ENCODE measurements around the gene TIMM10. TPM values are rescaled to one million over a fixed set of nuclear protein-coding genes. Genes with fewer than 3 reads are reported as not detected.

The TIMM10 gene
- 115 and 191 TPM in 2 replicates for total RNA-seq (2014; rRNA removed; shearing (Covaris generic))
- 61.0 and 91.2 TPM in 2 replicates for polyA plus RNA-seq (2015; cell fraction: cytosol; rRNA removed)
- 23.0 and 26.8 TPM in 2 replicates for polyA plus RNA-seq (2015; cell fraction: nucleus; rRNA removed)

DNA sequence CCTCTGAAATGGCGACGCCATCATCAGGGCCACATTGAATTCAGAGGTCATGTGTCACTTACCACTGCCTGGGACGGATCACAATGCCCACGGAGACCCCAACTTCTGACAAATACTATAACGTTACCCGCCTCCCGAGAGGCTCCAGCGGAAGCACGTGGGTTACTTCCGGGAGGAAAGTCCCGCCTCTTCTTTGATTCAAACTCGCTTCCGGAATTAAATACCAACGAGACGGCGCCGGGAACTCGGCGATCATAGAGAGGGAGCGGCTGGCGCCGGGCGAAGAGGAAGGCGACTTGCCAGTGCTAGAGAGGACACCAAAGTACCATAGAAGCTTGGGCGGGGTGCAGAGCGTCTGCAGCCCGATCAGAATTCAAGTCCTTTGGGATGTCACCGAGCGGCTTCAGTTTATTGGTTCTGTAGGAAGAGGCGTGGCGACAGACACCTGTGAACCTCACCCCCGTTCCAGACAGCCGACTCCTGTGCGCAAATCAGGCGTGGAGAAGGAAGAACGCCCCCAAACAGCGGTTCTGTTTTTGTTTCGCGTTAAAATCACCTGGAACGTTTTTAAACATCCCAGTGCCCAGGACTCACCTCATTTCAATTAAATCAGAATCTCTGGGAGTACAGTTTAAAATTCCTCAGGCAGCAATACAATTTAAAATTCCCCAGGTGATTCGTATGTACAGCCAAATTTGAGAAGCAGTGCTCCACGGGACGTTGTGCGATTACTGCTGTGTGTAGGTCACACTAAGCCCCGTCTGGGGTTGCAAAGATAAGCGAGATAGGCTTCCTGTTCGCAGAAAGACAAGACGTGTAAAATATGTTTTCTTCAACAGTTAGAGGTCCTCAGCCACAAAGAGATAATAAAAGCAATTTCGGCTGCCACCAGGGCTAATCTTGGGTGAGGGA is at the start of gene TIMM10:
TSS of gene TIMM10 (minus strand) at position 159 of the 912 bp plus-strand sequence. CDS start 565 bp downstream, outside the sequence.
- peak; percentile 99 for DNase-seq (ENCODE audit: low read depth)

DNA sequence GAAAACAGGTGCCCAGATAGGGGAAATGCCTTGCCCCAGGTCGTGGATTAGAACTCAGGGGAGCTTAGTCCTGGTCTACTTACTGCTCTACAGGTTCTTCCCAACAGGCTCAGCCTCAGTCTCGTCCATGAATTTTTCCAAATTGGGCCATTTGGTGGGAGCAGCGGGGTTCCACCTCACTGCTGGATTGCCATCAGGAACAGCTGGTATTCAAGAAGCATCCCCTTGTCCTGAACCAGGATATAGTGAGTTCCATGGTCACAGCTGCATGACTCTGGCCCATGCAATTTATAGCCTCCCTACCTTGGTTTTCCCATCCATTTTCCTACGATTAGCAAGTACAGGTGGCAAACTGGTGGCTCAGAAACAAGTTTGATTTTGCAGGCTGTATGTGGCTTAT is 43.5 kb upstream of the TIMM10 start:
- no peak for DNase-seq (ENCODE audit: low read depth)

GRCh38 chr11:57571606-57572005 is 41.1 kb upstream of the TIMM10 start:
- no peak for DNase-seq (ENCODE audit: low read depth)

DNA sequence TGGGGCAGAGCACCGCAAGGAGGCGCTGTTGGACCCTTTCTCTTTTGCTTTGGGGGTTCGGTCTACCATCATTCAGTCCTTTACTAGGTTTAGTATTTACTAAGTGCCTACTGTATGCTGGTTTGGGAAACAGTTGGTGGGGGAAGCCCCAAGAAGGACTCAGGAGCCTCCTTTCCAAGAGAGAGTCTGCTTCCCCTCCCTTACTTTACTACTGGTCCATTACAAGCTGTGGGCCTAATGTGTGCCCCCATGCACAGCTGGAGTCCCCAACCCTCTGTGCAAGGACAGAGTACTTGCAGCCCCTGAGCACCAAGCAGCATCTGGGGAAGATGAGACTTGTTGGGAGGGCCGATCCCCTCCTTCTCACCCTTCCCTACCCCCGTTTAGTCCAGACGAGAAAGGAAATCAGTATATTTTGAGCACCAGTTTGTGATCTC is 37.8 kb upstream of the TIMM10 start:
- peak; percentile 77 for DNase-seq (ENCODE audit: low read depth)

DNA sequence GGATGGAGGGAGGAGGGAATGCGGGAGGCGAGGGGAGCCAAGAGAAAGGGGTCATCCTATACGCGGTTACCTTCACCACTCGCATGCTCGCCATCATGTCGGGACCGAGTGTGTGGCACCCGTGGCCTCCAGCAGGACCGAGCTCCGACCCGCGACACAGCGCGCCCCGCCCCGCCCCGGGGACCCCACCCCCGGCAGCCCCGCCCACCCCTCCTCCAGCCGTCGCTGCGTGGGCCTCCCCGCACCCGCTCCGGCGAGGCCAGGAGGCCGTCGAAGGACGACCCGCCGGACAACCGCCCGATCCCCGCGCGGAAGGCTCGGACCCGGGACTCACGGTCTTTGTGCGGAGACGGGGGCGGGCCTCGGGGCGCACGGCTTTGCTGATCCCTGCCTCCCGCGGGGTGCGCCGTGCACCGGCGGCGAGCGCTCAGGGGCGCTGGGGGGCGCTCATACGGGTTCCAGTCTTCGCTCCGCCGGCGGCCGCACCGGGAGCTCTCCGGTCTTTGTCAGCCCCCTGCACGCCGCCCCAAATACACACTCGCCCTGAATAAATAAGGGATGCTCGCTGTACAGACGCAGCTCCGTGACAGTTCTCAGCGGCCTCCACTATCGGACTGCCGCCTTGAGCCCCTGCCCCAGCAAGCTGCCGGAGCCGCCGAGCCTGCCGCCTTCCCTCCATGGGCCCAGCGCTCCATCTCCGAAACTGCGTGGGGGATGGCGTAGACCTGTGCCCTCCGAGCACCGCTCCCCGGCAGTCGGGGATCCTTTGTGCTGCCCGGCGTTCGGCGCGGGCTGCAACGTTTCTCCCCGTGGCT is 37.2 kb upstream of the TIMM10 start, which contains the start of gene UBE2L6:
TSS of gene UBE2L6 (minus strand) at position 158 of the 815 bp plus-strand sequence. CDS start at position 97, 61 bp downstream.
- peak; percentile 9 for DNase-seq (ENCODE audit: low read depth)

DNA sequence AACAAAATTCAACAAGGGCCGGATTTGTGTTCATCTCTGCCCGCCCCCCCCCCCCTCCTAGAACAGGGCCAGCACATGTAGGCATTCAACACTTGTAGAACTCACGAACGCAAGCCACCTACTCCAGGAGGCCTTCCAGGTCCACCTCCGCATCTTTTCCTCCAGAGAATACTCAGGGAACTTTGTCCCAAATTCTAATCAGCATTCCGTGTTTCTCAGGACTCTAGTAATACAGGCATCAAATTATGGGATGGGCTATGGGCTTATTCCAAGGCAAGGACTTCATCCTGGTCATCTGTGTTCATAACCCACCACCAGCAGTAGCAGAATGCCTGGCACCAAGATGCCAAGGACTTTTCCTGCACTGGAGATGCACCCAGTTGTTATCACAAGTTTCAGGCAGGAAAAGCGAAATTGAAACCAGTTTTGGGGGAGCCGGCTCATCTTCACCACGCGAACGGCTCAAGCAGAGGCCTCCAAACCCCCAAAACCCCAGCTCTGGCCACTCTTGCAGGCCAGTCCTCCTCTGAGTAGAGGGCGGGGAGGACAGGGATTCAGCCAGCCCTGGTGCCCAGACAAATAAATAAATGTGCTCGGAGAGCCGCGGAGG is 36.5 kb upstream of the TIMM10 start:
- DNase-seq (ENCODE audit: low read depth) = peak; percentile 17

DNA sequence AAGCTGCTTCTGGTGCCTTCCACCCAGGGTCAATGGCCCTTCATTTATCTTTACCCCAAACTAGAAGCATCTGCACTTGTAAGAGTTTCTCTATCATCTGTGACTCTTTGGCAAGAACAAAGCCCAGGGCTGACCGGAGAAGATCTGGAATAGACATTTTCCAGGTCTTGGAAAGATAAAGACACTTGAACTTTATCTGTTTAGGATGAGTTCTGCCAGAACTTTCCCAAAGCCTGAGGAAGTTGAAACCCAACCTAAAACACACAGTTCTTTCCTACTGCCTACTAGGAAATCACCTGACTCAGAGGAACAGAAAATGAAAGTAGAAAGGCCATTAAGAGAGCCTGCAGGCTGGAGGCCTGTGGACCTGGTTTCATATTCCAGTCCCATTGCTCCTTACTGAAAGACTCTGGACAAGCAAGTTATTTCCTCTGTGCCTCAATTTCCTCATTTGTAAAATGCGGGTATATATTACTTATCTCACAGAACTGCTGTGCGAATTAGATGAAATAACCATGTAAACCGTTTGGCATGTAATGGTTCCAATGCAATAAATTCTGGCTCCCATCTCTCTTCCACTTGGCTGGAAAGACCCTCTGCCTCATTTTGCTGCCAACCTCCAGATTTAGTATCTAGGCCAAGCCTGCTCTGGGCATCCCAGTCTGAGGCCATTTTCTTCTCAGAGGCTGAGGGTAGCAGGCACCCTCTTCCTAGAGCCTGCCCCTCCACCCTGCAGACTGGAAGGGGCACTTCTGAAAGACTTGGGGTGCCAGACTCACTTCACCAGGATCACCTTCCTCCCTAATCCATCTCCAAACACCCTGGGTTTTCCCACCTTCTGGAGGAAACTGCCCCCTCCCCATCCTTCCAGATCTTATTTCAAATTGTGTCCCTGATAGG is 35.7 kb upstream of the TIMM10 start:
- peak; percentile 47 for DNase-seq (ENCODE audit: low read depth)

DNA sequence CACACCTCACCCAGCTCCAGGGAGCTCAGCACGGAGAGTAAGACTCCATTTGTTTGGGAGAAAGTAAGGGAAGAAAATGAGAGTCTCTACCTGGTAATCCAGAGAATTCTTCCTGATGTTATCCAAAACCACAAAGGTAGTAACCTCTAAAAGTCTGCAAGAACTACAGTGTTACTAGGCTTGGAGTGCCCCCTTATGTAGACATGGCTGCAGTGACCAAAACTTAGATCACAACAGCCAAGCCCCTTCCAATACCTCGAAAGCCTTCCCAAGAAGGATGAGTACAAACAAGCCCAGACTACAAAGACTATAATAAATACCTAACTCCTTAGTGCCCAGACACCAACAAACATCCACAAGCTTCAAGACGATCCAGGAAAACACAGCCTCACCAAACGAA is 32.0 kb upstream of the TIMM10 start:
- no peak for DNase-seq (ENCODE audit: low read depth)

DNA sequence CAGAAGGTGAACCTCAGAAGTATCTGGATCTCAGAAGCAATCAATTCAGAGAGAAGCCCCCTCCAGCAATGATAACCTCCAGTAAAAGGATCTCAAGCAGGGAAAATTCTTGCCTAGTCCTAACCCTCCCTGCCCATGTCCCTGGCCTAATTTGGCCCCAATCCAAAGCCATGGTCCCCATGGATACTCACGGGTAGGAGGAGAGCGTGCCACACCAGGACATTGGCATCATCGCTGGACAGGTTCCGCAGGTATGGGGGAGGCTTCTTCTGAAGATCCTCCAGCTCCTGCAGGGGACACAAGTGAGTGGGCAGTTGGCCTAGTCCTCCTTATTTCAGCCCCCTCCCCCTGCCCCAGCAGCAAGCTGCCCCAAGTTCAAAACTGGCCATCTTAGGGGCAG is 29.6 kb upstream of the TIMM10 start:
- no peak for DNase-seq (ENCODE audit: low read depth)

DNA sequence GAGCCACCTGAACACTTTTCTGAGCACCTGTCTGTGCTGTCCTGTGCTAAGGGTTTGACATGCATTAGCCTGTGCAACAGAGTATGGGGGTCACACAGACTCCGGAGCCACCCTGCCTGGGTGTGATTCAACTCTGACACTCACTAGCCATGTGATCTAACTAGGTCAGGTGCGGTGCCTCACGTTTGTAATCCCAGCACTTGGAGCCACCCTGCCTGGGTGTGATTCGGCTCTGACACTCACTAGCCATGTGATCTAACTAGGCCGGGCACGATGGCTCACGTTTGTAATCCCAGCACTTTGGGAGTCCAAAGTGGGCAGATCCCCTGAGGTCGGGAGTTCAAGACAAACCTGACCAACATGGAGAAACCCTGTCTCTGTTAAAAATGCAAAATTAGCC is 25.5 kb upstream of the TIMM10 start:
- no peak for DNase-seq (ENCODE audit: low read depth)

- DNase-seq (ENCODE audit: low read depth) = no peak
These were observed 24.8 kb upstream of the TIMM10 start for GRCh38 chr11:57555393-57555792.

- DNase-seq (ENCODE audit: low read depth) = no peak
These were observed 21.9 kb upstream of the TIMM10 start for GRCh38 chr11:57552479-57552878.

- no peak for DNase-seq (ENCODE audit: low read depth)
These were observed 21.4 kb upstream of the TIMM10 start for GRCh38 chr11:57551941-57552340.

DNA sequence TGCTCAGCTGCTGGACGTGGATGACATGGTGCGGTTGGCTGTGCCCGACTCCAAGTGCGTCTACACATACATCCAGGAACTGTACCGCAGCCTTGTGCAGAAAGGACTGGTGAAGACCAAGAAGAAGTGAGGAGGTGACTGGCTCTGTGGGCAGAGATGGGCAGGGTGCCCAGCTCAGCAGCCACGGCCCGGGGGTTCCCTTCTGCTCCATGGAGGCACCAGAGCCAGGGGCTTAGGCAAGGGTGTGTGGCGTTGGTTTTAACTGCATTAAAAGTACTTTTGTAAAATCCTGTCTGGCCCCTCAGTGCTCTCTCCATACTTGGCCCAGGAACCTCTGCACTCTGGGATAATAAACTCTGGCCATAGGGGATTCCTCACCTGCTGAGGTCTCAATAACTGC is 19.4 kb upstream of the TIMM10 start:
- no peak for DNase-seq (ENCODE audit: low read depth)

DNA sequence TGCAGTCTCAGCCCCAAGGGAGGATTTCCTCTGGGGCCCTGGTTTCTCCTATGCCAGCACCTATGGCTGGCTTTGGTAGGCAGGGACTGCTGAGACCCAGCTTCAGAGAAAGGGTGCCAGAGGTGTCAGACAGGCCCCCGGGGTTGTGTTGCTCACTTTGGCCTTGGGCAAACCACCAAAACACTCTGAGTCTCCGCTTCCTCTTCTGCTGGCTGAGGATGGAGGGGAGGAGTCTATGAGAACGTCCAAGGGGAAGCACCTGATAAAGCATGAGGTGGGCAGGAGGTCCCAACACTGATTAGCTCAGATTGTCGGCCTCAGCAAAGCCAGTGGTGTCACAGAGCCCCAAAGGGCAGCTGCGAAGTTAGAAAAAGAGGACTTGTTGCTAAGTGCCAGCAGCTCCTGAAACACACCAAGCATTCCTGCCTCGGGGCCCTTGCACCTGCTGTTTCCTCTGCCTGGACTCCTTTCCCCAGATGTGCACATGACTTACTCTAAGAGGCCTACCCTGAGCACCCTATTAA is 17.4 kb upstream of the TIMM10 start:
- no peak for DNase-seq (ENCODE audit: low read depth)

DNA sequence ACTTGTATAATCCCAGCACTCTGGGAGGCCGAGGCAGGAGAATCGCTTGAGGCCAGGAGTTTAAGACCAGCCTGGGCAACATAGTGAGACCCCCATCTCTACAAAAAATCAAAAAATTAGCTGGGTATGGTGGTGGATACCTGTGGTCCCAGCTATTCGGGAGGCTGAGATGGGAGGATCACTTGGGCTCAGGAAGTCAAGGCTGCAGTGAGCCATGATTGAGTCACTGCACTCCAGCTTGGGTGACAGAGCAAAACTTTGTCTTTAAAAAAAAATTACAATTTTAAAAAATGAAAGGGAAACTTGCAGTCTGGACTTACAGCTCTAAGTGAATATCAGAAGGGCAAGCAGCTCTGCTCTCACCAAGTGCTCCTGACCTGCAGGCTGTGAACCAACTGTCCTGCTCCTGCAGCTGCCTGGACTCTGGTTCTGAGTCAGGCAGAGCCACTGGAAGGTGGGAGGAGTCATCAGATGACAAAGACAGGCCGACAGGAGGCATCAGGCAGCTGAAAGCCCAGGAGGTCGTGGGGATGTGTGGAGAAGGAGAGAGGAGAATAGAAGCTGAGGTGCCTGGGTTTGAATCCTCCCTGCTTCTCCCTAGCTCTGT is 16.4 kb upstream of the TIMM10 start:
- DNase-seq (ENCODE audit: low read depth) = peak; percentile 70

DNA sequence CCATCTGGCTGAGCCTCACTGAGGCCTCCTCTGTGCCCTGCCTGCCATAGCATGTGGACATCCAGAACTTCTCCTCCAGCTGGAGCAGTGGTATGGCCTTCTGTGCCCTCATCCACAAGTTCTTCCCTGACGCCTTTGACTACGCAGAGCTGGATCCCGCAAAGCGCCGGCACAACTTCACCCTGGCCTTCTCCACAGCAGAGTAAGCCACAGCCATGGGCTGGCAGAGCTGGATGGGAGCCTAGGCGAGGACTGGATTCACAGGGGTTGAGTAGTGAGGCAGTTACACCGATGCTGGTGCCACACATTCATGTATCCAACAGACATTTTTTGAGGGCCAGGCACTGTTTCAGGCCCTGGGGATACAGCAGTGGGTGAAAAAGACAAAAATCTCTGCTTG is 15.9 kb upstream of the TIMM10 start:
- DNase-seq (ENCODE audit: low read depth) = no peak

DNA sequence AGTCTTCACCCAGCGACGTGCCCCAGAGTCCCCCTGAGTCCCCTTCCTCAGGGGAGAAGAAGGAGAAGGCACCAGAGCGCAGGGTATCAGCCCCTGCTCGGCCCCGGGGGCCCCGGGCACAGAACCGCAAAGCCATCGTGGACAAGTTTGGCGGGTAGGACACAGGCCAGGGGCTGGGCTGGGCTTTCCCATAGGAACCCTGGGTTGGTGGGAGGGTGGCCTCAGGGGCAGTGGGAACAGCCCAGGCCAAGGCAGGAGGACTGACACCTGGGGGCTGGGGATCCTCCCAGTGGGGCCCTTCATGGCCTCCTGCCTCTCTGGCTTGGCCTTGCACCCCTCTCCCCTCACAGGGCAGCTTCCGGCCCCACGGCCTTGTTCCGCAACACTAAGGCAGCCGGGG is 15.3 kb upstream of the TIMM10 start:
- no peak for DNase-seq (ENCODE audit: low read depth)

DNA sequence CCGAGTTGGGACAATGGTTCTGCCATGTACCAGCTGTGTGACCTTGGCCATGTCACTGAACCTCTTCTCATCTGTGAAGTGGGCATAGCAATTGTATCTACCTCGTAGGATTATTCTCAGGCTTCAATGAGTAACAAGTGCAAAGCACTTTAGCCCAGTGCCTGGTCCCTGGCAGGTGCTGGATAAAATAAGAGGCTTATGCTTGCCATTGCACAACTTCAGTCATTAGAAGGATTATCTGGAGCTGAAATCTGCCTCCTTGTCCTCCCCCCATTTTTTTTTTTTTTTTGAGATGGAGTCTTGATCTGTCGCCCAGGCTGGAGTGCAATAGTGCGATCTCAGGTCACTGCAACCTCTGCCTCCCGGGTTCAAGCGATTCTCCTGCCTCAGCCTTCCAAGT is 14.0 kb upstream of the TIMM10 start:
- DNase-seq (ENCODE audit: low read depth) = no peak

GRCh38 chr11:57543593-57543992 is 13.0 kb upstream of the TIMM10 start:
- no peak for DNase-seq (ENCODE audit: low read depth)

Data from HT1080 (cell line).